ENCODE measurements around the gene DHX16. TPM values are rescaled to one million over a fixed set of nuclear protein-coding genes. Genes with fewer than 3 reads are reported as not detected.

Gene DHX16
- total and polyA plus RNA-seq, 2 of the 4 experiments (the other 2 are of a cell fraction), result 47.9 to 48.4 TPM

- WGBS, 2 experiments (ENCODE audit: extremely low coverage in 2 of 2, insufficient read length in 1 of 2), result no CpG with 5 or more reads among the region's 2 CpGs
- DNase-seq, result no peak
- Histone ChIP-seq H3K27ac (ENCODE audit: insufficient read depth, low read length) (no peak overlapping the region), H3K23ac (ENCODE audit: low read depth, low read length) (no peak overlapping the region), H2AK5ac (ENCODE audit: low read depth, low read length) (no peak overlapping the region), H2BK15ac (ENCODE audit: low read depth, low read length) (no peak overlapping the region), H2AK9ac (replicated peaks; ENCODE audit: low read depth, low read length, poor library complexity) (no peak overlapping the region), H3K9me1 (ENCODE audit: insufficient read depth, low read length) (peaks cover 10% of the 10 kb centered on the region; the same call in 1 of the 2 replicates), H3K14ac (replicated peaks; ENCODE audit: low read depth, low read length) (no peak overlapping the region), H3K36me3 (ENCODE audit: control insufficient read depth, insufficient read depth, low read length) (peaks cover 34% of the 10 kb centered on the region), H4K8ac (ENCODE audit: low read depth in 2 of 2, low read length in 2 of 2) (no peak overlapping the region), H3K4me2 (ENCODE audit: low read depth, low read length) (no peak overlapping the region), H3K9me3 (ENCODE audit: control insufficient read depth, insufficient read depth, low read length) (no peaks in the 10 kb centered on the region), H3K4me1 (ENCODE audit: control insufficient read depth, insufficient read depth, low read length) (peaks cover 6% of the 10 kb centered on the region), H2BK120ac (ENCODE audit: low read depth, low read length) (no peak overlapping the region), H4K91ac (ENCODE audit: insufficient read depth, low read depth, low read length) (no peak overlapping the region), H4K20me1 (ENCODE audit: insufficient read depth, low read length) (peaks cover 57% of the 10 kb centered on the region), H3K27me3 (ENCODE audit: control insufficient read depth, insufficient read depth, low read length) (no peaks in the 10 kb centered on the region), H3K18ac (ENCODE audit: low read depth, low read length) (no peak overlapping the region), H4K5ac (ENCODE audit: low read depth, low read length) (no peak overlapping the region), H3K56ac (ENCODE audit: extremely low read depth, insufficient read depth, low read length) (no peak overlapping the region), H3K79me1 (ENCODE audit: low read depth in 1 of 2, low read length in 2 of 2) (peaks cover 35 to 59% of the 10 kb centered on the region in 2 experiments), H3K4me3 (ENCODE audit: insufficient read depth, low read depth, low read length) (no peak overlapping the region), H2AFZ (replicated peaks; ENCODE audit: low read length, poor library complexity) (no peak overlapping the region), H2BK5ac (ENCODE audit: low read depth, low read length, poor library complexity, severe bottlenecking) (no peak overlapping the region), H3K9ac (ENCODE audit: low read depth, low read length) (no peak overlapping the region), H2BK20ac (ENCODE audit: low read depth, low read length) (no peak overlapping the region), H3K4ac (ENCODE audit: low read depth, low read length) (no peak overlapping the region)
- no TSS peak for BruUV-seq (replicated peaks)
- POLR2A ChIA-PET (ENCODE audit: unreplicated experiment), result interaction anchor here (0.9 to 1.0 kb wide), 2 partner anchors 71 to 103 kb away, joined by 3 to 4 read pairs; no protein-coding TSS in a partner anchor
- TF ChIP-seq, protein P1, sequence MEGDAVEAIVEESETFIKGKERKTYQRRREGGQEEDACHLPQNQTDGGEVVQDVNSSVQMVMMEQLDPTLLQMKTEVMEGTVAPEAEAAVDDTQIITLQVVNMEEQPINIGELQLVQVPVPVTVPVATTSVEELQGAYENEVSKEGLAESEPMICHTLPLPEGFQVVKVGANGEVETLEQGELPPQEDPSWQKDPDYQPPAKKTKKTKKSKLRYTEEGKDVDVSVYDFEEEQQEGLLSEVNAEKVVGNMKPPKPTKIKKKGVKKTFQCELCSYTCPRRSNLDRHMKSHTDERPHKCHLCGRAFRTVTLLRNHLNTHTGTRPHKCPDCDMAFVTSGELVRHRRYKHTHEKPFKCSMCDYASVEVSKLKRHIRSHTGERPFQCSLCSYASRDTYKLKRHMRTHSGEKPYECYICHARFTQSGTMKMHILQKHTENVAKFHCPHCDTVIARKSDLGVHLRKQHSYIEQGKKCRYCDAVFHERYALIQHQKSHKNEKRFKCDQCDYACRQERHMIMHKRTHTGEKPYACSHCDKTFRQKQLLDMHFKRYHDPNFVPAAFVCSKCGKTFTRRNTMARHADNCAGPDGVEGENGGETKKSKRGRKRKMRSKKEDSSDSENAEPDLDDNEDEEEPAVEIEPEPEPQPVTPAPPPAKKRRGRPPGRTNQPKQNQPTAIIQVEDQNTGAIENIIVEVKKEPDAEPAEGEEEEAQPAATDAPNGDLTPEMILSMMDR (conservative IDR thresholded peaks at IDR 0.05; ENCODE audit: low read depth, low read length), result no peak
- TF ChIP-seq POLR2A (IDR thresholded peaks at IDR 0.05; ENCODE audit: low read depth, low read length) (no peak), RCOR1 (IDR thresholded peaks at IDR 0.05; ENCODE audit: insufficient replicate concordance, low read length) (no peak), CHD1 (IDR thresholded peaks at IDR 0.05; ENCODE audit: low read depth, low read length) (no peak), USF2 (IDR thresholded peaks at IDR 0.05; ENCODE audit: low read depth, low read length) (no peak), RFX5 (IDR thresholded peaks at IDR 0.05; ENCODE audit: low read depth, low read length) (no peak), CEBPB (IDR thresholded peaks at IDR 0.05; ENCODE audit: low read depth, low read length) (no peak), FOS (IDR thresholded peaks at IDR 0.05; ENCODE audit: low read depth, low read length) (no peak), MXI1 (IDR thresholded peaks at IDR 0.05; ENCODE audit: borderline replicate concordance, low read depth, low read length) (no peak), BHLHE40 (IDR thresholded peaks at IDR 0.05; ENCODE audit: low read depth, low read length) (no peak), MAFK (IDR thresholded peaks at IDR 0.05; ENCODE audit: low read depth, low read length) (no peak), RAD21 (IDR thresholded peaks at IDR 0.05; ENCODE audit: low read length) (no peak), MAZ (IDR thresholded peaks at IDR 0.05; ENCODE audit: borderline replicate concordance, low read depth, low read length) (no peak), NFE2L2 (IDR thresholded peaks at IDR 0.05; ENCODE audit: low read depth, low read length) (no peak)
- TF ChIP-seq, protein P2, sequence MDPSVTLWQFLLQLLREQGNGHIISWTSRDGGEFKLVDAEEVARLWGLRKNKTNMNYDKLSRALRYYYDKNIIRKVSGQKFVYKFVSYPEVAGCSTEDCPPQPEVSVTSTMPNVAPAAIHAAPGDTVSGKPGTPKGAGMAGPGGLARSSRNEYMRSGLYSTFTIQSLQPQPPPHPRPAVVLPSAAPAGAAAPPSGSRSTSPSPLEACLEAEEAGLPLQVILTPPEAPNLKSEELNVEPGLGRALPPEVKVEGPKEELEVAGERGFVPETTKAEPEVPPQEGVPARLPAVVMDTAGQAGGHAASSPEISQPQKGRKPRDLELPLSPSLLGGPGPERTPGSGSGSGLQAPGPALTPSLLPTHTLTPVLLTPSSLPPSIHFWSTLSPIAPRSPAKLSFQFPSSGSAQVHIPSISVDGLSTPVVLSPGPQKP (IDR thresholded peaks at IDR 0.05; ENCODE audit: borderline replicate concordance, low read depth, low read length), result no peak
- in situ Hi-C loops (cut with MboI; ENCODE audit: low sequenced_read_pairs), result no loop called here
- CTCF ChIA-PET, result interaction anchor here (0.9 to 1.8 kb wide), 2 partner anchors 11 to 15 kb away, joined by 3 to 6 read pairs; no protein-coding TSS in a partner anchor
- intact Hi-C loops (cut with micrococcal nuclease), result no loop called here
- dilution Hi-C loops (cut with HindIII; ENCODE audit: low sequenced_read_pairs, unreplicated experiment), result no loop called here
- ATAC-seq (ENCODE audit: low read depth), result no peak
Observed at GRCh38 chr6:30611856-30612194, 61.0 kb downstream of the DHX16 start.

Measured in IMR-90 (cell line).